RWPE1 (cell line): ENCODE measurements around the gene KIF3C.
"Not testable (repeated sequence)": the region's sequence is repeated elsewhere in the genome, so short reads cannot be mapped to it uniquely, and the experiment has no call there.

Experiments
- CTCF ChIA-PET: fragments of 350-600 bp; sonication (Branson Sonifier 250); formaldehyde crosslinking; extraction: SDS; loops from one replicate; lab custom pipeline; 2021; lab: Yijun Ruan, JAX
- POLR2A ChIA-PET: fragments of 400-600 bp; formaldehyde crosslinking; extraction: SDS; loops from one replicate; lab custom pipeline; 2020; ENCODE audit warnings: antibody characterized with exemption; ENCODE audit not compliant: low non-redundant PET; lab: Yijun Ruan, JAX
- DNase-seq: peaks from one replicate; pipeline ENCODE4 v3.0.0; 2012; ENCODE audit warnings: low spot score
- H3K27ac ChIP-seq: fragments of 450-650 bp; 2 replicates; pipeline ENCODE4 v1.5.1; 2017
- TF ChIP-seq, protein P1 (sequence below): fragments of 450-650 bp; conservative IDR thresholded peaks from 2 replicates; pipeline ENCODE4 v1.5.1; 2017; ENCODE audit warnings: low read depth, mild to moderate bottlenecking

KIF3C gene

DNA sequence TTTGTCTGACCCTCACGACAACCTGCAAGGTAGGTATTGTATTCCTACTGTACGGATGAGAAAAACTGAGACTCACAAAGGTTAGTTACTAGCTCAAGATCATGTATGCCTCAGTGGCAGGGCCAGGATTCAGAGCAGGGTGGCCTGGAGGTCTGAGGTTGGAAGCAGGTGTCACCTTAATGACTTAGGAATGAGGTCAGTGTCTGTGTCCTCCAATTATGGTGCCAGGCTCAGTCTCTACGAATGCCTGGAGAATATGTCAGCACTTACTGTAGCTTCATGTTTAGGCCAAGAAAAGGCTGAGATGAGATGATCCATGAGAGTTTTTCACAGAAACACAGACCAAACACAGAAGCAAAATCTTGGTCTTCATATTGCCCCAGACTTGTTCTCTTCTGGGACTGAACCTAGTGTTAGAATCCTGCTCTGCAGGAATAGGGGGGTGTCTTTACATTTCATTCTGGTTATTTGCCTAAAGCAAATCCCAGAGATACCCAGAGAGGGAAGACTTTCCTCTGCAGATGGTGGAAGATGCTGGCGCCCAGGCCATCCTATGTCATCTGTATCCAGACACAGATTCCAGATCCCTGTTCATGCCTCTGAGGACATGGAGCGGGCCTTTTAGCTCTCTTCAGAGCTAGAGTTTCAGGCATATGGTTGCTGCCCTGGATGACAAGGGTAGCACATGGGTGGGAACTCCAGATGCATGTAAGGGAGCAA, 35.3 kb upstream of the KIF3C start:
- CTCF ChIA-PET, result no interaction called here
- H3K27ac ChIP-seq, result peak overlapping the region; percentile 91

DNA sequence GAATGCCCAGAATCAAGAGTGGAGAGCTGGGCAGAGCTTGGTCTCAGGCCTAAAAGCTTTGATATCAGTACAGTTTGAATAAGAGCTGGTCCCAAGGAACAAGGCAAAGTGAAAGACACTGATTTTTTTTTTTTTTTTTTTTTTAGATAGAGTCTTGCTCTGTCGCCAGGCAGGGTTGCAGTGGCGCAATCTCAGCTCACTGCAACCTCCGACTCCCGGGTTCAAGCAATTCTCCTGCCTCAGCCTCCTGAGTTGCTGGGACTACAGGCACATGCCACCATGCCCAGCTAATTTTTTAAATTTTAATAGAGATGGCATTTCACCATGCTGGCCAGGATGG, 34.4 kb upstream of the KIF3C start:
- DNase-seq, POLR2A ChIA-PET: not testable (repeated sequence)
- peak overlapping the region; percentile 91 for H3K27ac ChIP-seq
- CTCF ChIA-PET, result interaction anchor here (0.6 kb wide), 1 partner anchor 15 kb away, joined by 7 read pairs; no protein-coding TSS in a partner anchor

More for the DNA sequence above, 35.3 kb upstream of the KIF3C start:
- TF ChIP-seq, protein P1, sequence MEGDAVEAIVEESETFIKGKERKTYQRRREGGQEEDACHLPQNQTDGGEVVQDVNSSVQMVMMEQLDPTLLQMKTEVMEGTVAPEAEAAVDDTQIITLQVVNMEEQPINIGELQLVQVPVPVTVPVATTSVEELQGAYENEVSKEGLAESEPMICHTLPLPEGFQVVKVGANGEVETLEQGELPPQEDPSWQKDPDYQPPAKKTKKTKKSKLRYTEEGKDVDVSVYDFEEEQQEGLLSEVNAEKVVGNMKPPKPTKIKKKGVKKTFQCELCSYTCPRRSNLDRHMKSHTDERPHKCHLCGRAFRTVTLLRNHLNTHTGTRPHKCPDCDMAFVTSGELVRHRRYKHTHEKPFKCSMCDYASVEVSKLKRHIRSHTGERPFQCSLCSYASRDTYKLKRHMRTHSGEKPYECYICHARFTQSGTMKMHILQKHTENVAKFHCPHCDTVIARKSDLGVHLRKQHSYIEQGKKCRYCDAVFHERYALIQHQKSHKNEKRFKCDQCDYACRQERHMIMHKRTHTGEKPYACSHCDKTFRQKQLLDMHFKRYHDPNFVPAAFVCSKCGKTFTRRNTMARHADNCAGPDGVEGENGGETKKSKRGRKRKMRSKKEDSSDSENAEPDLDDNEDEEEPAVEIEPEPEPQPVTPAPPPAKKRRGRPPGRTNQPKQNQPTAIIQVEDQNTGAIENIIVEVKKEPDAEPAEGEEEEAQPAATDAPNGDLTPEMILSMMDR, result no peak
- POLR2A ChIA-PET, result interaction anchor here (0.6 to 1.5 kb wide), 3 partner anchors 9 to 16 kb away, joined by 3 to 7 read pairs (median 7); partner anchors contain the start of gene RAB10
- no peak for DNase-seq

DNA sequence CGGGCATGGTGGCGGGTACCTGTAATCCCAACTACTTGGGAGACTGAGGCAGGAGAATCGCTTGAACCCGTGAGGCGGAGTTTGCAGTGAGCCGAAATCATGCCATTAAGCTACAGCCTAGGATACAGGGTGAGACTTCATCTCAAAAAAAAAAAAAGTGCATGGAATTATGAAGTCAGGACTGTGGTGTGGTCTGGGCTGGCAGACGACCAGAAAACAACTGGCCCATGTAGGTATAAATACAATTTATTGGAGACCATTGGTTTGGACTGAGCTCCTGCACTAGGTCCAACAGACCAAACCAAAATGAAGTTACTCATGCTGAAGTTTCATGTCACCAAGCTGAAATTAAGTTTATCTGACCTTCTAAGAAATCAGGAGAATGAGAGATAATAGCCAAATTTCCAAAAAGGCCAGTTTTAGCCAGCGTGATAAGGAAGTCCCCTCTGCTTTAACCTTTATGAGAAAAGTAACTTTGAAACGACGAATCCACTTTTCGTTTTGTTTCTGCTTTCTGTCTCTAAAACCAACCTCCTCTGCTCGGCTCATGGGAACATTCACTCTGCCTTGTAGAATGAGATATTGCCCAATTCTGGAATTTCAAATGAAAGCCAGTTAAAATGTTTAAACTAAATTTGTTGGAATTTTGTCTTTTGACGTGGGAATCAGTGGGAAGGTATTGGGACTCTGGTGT, 33.9 kb upstream of the KIF3C start:
- DNase-seq, result no peak
- CTCF ChIA-PET, result interaction anchor here (0.6 kb wide), 3 partner anchors 7 to 728 kb away, joined by 3 to 7 read pairs (median 5); no protein-coding TSS in a partner anchor
- POLR2A ChIA-PET, result no interaction called here
- H3K27ac ChIP-seq, result no peak overlapping the region
- TF ChIP-seq, protein P1, result no peak

DNA sequence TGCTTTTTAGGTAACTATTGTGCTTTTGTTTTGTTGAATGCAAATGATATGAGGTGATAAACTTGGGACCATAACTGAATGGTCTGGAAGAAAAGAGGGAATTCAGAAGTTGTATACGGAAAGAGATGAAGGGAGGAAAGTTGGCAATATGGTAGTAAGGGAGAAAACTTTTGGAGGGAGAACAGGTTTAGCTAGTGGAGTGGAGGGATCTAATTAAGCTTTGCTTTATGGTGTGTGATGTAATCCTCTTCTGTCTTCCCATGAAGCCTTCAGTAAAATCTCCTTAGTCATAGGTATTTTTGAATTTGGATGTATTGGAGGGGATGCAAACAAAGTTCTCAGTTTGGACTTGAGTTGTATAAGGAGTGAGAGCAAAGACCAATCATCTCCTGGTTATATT, 31.4 kb upstream of the KIF3C start:
- TF ChIP-seq, protein P1, result no peak
- H3K27ac ChIP-seq, result no peak overlapping the region
- POLR2A ChIA-PET, result interaction anchor here (0.6 kb wide), 1 partner anchor 58 kb away, joined by 3 read pairs; no protein-coding TSS in a partner anchor
- CTCF ChIA-PET, result interaction anchor here (0.6 kb wide), 1 partner anchor 9 kb away, joined by 3 read pairs; no protein-coding TSS in a partner anchor
- no peak for DNase-seq

DNA sequence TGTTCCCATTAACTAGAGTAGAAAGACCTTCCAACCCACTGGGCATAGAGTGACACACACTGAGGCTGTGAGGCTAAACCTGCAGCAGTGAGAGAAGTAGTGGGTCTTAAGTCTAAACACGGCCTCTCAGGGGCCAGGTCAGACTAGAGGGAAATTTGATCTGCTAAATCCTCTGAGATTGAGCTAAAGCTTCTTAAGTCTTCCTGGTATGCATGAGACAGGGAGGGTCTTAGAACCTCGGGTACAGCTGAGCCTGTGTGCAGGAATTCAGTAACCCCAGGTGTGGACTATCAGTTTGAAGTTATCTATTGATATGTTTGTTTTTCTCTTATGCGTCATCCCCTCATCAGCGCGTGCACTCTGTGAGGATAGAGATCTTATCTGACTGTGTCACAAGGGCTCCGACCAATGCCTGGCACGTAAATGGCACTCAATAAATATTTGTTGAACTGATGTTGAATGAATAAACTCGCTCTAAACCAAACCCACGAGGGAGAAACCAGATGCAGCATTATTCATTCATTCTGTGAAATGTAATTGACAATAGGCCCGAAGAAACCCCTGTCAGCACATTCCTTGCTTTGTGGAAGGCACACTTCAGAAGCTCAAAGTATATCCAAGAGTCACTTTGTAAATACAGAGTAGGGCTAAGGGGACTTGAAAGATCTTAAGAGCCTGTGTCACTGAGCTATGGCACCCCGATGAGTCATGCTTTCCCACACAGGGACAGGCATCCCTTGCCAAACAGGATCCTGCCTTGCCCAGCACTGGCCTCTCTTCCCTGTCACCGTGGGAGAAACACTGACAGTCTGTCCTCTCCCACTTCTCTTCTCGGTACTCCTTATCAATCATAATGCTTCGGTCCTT, 29.9 kb upstream of the KIF3C start:
- DNase-seq, result peak; percentile 55
- H3K27ac ChIP-seq, result peak overlapping the region; percentile 71
- TF ChIP-seq, protein P1, result no peak
- CTCF ChIA-PET, result no interaction called here
- POLR2A ChIA-PET, result no interaction called here

DNA sequence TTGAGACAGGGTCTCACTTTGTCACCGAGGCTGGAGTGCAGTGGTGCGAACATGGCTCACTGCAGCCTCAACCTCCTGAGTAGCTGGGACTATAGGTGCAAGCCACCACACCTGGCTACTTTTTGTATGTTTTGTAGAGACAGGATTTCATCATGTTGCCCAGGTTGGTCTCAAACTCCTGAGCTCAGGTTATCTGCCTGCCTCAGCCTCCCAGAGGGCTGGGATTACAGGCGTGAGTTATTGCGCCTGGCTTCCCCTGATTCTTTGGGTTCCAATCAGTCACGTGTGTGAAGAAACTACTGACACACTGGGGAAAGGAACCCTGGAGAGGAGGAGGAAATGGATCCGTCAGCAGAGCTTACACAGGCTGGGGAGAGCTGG, 29.3 kb upstream of the KIF3C start:
- TF ChIP-seq, protein P1, result no peak
- POLR2A ChIA-PET, result no interaction called here
- CTCF ChIA-PET, result no interaction called here
- H3K27ac ChIP-seq, result peak overlapping the region; percentile 71
- no peak for DNase-seq
